Parathyroid adenoma (tissue), 2 donors: ENCODE data around the gene SH3GLB2.
"Not testable (repeated sequence)": the region's sequence is repeated elsewhere in the genome, so short reads cannot be mapped to it uniquely, and the experiment has no call there.

ENCODE experiments used
- H2AFZ ChIP-seq: fragments of 300-600 bp; sonication (generic); one replicate; pipeline ENCODE4 v1.7.0; 2017; ENCODE audit warnings: antibody characterized with exemption, mild to moderate bottlenecking
- H3K27ac ChIP-seq: fragments of 300-600 bp; sonication (generic); one replicate; pipeline ENCODE4 v1.7.0; 2017
- H3K27me3 ChIP-seq: fragments of 300-600 bp; sonication (generic); one replicate; pipeline ENCODE4 v1.7.0; 2017; ENCODE audit warnings: low read length; ENCODE audit not compliant: control insufficient read depth, insufficient read depth
- H3K36me3 ChIP-seq: fragments of 300-600 bp; sonication (generic); one replicate; pipeline ENCODE4 v1.7.0; 2017; ENCODE audit warnings: low read length; ENCODE audit not compliant: control insufficient read depth, insufficient read depth
- H3K4me1 ChIP-seq: fragments of 300-600 bp; sonication (generic); one replicate; pipeline ENCODE4 v1.7.0; 2017; ENCODE audit warnings: control low read depth
- H3K4me2 ChIP-seq: fragments of 300-600 bp; sonication (generic); one replicate; pipeline ENCODE4 v1.7.0; 2017; ENCODE audit warnings: low read length
- H3K4me3 ChIP-seq: fragments of 300-600 bp; sonication (generic); one replicate; pipeline ENCODE4 v1.7.0; 2017; ENCODE audit warnings: low read depth, low read length
- H3K79me2 ChIP-seq: fragments of 300-600 bp; sonication (generic); one replicate; pipeline ENCODE4 v1.7.0; 2017; ENCODE audit warnings: control low read depth
- H3K9ac ChIP-seq: fragments of 300-600 bp; sonication (generic); one replicate; pipeline ENCODE4 v1.7.0; 2017; ENCODE audit warnings: mild to moderate bottlenecking
- H3K9me3 ChIP-seq: fragments of 300-600 bp; sonication (generic); one replicate; pipeline ENCODE4 v1.7.0; 2017; ENCODE audit warnings: low read length; ENCODE audit not compliant: control insufficient read depth
- CTCF ChIP-seq: fragments of 300-600 bp; sonication (generic); IDR thresholded peaks from one replicate; pipeline ENCODE4 v1.7.0; 2017; ENCODE audit warnings: antibody characterized with exemption, mild to moderate bottlenecking
- donor health status: primary hyperparathyroidism.

SH3GLB2 gene

GRCh38 chr9:129006328-129007034, 21.6 kb downstream of the SH3GLB2 start:
- Histone ChIP-seq H3K27me3 (no peaks in the 10 kb centered on the region), H3K9me3 (no peaks in the 10 kb centered on the region), H3K27ac (no peak overlapping the region), H3K9ac (no peak overlapping the region), H3K36me3 (no peaks in the 10 kb centered on the region), H2AFZ (no peak overlapping the region), H3K4me2 (no peak overlapping the region), H3K79me2 (no peaks in the 10 kb centered on the region), H3K4me1 (no peaks in the 10 kb centered on the region), H3K4me3 (no peak overlapping the region)
- peak; percentile 84 for TF ChIP-seq CTCF

- H3K27ac ChIP-seq: no peak overlapping the region
- no peaks in the 10 kb centered on the region for H3K36me3 ChIP-seq
- no peak overlapping the region for H3K9ac ChIP-seq
- no peak overlapping the region for H3K4me2 ChIP-seq
- no peak for TF ChIP-seq CTCF
- no peaks in the 10 kb centered on the region for H3K9me3 ChIP-seq
- H3K4me1 ChIP-seq: no peaks in the 10 kb centered on the region
- H2AFZ ChIP-seq: no peak overlapping the region
- H3K27me3 ChIP-seq: no peaks in the 10 kb centered on the region
- no peak overlapping the region for H3K4me3 ChIP-seq
- H3K79me2 ChIP-seq: no peaks in the 10 kb centered on the region
Measured at GRCh38 chr9:129005336-129005997, 22.7 kb downstream of the SH3GLB2 start.

- H3K27ac ChIP-seq, H3K4me3 ChIP-seq, H3K36me3 ChIP-seq: not testable (repeated sequence)
Measured at GRCh38 chr9:129004173-129004572, 24.0 kb downstream of the SH3GLB2 start.

GRCh38 chr9:129002992-129003391, 25.1 kb downstream of the SH3GLB2 start:
- Histone ChIP-seq H3K4me1 (no peaks in the 10 kb centered on the region), H3K79me2 (no peaks in the 10 kb centered on the region), H3K36me3 (no peaks in the 10 kb centered on the region), H3K4me2 (no peak overlapping the region), H3K9me3 (no peaks in the 10 kb centered on the region), H3K27ac (no peak overlapping the region), H3K9ac (no peak overlapping the region), H3K4me3 (no peak overlapping the region), H3K27me3 (no peaks in the 10 kb centered on the region), H2AFZ (no peak overlapping the region)
- no peak for TF ChIP-seq CTCF

More at GRCh38 chr9:129004173-129004572, 24.0 kb downstream of the SH3GLB2 start:
- not testable (repeated sequence) for H2AFZ ChIP-seq, H3K27me3 ChIP-seq, H3K4me1 ChIP-seq, H3K4me2 ChIP-seq, H3K9ac ChIP-seq, H3K79me2 ChIP-seq, H3K9me3 ChIP-seq

GRCh38 chr9:129001504-129002325, 26.4 kb downstream of the SH3GLB2 start:
- Histone ChIP-seq H3K79me2 (no peaks in the 10 kb centered on the region), H3K27me3 (no peaks in the 10 kb centered on the region), H3K36me3 (no peaks in the 10 kb centered on the region), H3K4me1 (no peaks in the 10 kb centered on the region), H3K4me2 (no peak overlapping the region), H3K9ac (no peak overlapping the region), H3K27ac (no peak overlapping the region), H3K4me3 (no peak overlapping the region), H3K9me3 (no peaks in the 10 kb centered on the region), H2AFZ (no peak overlapping the region)
- TF ChIP-seq CTCF: no peak
